Fibroblast of skin of left biceps (primary cell): ENCODE data around the gene NBL1.
A peak's percentile ranks its signal among the peaks of the same experiment; 100 is the strongest.

Experiments used
- DNase-seq, 2 experiments: peaks; one replicate each; pipeline ENCODE4 v3.0.0-alpha.2; 2013; ENCODE audit warnings: low read depth in 2 of 2

NBL1 gene

DNA sequence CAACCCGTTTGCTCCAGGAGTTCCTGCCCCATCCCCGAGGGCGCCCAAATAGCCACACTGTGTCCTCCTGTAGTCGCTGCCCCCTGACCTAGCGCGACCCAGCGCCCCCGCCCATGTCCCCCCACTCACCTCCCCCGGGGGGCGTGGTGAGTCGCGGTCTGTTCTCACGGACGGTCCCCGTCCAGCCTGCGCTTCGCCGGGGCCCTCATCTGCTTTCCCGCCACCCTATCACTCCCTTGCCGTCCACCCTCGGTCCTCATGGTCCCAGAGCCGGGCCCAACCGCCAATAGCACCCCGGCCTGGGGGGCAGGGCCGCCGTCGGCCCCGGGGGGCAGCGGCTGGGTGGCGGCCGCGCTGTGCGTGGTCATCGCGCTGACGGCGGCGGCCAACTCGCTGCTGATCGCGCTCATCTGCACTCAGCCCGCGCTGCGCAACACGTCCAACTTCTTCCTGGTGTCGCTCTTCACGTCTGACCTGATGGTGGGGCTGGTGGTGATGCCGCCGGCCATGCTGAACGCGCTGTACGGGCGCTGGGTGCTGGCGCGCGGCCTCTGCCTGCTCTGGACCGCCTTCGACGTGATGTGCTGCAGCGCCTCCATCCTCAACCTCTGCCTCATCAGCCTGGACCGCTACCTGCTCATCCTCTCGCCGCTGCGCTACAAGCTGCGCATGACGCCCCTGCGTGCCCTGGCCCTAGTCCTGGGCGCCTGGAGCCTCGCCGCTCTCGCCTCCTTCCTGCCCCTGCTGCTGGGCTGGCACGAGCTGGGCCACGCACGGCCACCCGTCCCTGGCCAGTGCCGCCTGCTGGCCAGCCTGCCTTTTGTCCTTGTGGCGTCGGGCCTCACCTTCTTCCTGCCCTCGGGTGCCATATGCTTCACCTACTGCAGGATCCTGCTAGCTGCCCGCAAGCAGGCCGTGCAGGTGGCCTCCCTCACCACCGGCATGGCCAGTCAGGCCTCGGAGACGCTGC, 21.7 kb downstream of the NBL1 start:
- DNase-seq, result no peak

DNA sequence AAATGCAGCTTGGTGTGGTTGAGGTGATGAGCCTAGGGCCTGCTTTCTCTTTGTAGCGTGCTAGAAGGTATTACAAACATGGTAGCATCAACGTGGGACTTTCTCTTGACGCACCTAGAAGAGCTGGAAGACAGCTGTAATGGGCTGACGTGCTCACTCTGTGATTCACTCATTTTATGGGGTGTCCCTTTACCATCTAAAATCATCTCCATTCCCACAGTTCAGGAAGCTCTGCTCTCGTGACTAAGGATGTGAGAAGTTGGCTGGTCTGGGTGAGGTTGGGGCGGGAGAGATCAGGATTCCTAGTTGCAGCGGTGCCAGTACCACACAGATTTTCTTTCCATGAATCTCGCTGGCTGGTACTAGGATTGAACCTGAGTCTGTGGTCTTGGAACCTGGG, 24.8 kb downstream of the NBL1 start:
- DNase-seq, result no peak

DNA sequence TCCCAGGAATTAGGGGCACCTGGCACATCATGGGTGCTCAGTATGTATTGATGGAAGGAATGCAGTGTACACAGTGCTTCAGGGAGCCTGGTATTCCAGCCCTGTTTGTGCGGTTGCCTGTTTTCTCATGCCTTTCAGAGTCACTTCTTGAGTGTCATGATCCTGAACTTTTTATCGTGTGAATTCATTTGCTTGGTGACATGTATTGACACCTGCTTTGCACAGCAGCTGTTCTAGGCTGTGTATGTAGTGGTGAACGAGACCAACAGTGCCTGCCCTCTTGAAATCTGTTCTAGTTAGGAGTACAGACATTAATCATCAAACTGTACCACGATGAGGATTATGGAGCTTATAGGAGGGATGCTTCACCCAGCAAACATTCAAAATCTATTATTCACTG, 26.7 kb downstream of the NBL1 start:
- no peak for DNase-seq

DNA sequence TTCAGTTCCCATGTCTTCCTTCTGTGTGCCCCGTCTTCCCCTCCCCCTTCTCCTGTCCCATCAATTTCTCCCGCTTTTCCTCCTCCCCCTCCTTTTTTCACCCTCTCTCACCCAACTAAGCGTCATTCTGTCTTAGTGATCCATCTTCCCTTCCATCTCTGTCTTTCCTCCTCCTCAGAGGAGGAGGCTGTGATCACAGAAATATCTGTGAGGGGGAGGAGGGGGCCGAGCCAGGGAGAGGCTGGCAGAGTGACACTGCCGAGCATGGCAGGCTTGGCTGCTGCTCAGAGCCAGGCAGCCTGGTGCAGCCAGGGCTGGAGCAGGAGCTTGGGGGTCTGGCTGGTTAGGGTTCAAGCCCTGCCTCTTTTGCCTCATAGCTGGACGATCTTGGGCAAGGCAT, 28.1 kb downstream of the NBL1 start:
- DNase-seq, result no peak

DNA sequence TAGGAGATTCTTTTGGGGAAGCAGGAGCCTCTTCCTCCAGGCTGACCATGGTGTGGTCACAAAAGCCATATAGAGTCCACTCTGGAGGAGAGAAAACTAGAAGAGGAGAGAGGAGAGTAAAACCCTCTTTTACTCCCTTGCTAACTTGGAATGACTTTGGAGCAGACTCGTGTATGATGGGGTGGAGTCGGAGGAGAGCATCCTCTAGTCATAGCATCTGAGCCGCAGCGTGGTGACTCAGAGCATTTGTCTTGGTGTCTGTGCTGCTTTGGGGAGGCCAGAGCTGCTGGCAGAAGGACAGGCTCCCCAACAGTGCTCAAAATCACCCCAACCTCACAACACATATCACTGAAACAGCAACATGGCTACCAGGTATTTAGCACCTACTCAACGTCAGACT, 31.7 kb downstream of the NBL1 start:
- no peak for DNase-seq

DNA sequence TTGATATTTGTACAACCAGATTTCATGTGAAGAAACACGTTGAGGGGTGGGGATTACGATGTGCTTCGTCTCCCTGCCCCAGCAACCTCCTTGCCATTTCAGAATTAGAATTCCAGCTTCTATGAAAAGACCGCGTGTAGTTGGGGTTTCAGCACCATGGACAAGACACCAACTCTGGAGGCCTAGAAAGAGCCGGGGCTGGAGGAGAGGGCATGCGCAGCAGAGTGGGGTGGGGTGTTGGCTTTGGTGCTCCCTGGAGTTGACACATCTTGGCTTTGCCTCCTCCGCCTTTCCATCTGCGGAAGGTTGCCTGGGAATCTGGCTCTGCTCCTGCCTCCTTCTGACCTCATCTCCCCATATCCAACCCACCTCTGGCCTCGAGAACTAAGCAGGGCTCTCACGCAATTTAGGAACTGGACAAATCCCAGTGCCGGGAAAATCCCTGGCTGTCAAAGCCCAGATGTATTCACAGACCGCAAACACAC, 32.4 kb downstream of the NBL1 start:
- peak; percentile 20 to 30 for DNase-seq

DNA sequence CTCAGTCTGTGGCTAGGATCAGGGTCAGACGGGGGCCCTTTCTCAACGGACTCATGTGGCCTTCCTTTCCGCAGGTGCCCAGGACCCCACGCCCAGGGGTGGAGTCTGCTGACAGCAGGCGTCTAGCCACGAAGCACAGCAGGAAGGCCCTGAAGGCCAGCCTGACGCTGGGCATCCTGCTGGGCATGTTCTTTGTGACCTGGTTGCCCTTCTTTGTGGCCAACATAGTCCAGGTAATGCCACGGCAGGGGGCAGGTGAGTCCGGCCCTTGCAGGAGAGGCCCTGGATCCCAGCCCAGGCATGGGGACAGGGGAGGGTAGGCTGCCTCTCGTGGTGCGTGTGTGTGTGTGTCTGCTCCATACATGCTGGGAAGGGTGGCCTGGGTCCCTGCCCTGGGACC, 34.4 kb downstream of the NBL1 start:
- no peak for DNase-seq

DNA sequence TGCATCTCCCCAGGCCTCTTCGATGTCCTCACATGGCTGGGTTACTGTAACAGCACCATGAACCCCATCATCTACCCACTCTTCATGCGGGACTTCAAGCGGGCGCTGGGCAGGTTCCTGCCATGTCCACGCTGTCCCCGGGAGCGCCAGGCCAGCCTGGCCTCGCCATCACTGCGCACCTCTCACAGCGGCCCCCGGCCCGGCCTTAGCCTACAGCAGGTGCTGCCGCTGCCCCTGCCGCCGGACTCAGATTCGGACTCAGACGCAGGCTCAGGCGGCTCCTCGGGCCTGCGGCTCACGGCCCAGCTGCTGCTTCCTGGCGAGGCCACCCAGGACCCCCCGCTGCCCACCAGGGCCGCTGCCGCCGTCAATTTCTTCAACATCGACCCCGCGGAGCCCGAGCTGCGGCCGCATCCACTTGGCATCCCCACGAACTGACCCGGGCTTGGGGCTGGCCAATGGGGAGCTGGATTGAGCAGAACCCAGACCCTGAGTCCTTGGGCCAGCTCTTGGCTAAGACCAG, 34.9 kb downstream of the NBL1 start:
- DNase-seq, result no peak

DNA sequence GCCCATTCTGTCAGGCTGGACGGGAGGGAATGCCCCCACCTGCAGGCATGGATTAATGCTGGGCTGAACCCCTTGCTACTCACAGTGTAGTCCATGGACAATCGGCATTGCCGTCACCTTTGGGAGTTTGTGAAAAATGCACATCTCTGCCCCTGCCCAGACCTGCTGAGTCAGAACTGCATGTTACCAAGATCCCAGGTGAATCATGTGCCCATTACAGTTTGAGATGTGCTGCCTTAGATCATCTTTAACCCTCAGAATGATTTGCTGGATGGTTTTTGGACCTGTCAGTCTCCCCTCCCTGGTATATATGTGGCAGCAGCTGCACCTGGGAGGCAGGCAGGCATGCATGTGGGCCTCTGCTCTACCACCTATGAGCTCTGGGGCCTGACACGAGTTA, 35.6 kb downstream of the NBL1 start:
- no peak for DNase-seq

DNA sequence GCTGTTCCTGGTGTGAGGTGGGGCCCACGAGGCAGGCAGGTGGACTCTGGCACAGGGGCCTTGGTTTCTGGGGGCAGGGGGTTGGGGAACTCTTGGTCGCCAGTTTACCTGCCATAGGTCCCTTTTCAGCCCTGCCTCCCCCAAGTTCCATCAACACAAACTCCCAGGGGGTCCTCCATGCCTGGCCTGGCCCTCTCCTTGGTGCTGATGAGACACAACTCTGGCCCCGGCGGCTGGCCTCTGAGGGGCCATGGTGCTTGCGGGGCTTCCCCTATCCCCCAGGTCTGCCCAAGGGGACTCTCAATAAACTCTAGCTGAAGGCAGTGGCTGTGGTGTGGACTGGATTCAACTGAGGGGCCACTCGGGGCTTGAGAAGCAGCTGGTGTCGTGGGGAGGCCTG, 36.5 kb downstream of the NBL1 start:
- DNase-seq, result no peak

DNA sequence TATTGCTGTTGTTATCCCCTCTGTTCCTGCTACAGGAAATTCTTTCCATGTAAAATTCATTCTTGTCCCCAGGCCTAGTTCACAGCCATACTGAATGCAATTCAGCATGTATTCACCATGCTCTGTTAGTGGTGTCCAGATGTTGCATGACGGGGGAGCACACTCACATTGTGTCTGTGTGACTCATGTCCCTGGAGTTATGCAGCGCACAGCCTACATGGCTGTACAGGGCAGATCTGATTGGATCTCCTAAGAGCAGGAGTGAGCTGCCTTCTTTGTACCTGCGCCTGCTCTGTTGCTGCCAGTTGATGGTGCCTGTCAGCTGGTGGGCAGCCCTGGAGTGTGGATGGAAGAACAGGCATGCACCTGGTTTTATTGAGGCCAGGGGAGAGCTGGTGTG, 38.1 kb downstream of the NBL1 start:
- peak; percentile 79 to 80 for DNase-seq

DNA sequence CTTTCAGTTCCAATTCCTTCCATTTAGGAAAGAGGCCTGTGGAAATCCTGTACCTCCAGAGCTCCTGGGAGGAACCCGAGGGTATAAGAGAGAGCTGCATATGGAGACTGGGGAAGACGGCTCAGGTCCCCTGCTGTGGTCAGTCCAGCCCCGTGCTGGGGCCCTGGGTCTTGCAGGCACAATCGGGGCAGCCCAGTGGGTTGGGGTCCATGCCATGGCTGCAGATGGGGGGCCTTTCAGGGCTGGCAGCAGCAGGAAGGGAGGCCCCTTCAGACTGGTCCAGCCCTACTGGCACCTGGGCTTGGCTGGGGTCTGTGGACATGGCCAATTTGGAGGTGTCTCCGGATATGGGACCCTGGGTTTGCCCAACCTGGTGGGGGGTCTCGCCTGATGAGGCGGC, 38.8 kb downstream of the NBL1 start:
- DNase-seq, result no peak

DNA sequence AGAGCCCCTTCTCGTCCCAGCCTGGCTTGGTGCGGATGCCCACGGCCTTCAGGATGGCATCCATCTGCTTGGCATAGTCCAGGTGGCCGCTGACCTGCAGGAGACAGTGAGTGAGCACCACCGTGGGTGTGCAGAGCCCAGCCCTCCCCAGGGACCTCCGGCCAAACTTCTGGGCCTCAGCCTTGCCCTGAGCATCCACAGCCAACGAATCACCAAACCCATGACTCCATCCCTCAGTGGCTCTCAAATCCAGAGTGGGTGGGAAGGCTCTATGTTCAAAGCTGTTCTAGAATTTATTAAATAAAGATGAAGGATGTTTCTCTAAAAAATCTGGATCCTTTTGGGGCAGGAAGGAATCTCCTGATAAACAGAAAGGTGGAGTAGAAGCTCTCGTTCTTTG, 39.2 kb downstream of the NBL1 start:
- no peak for DNase-seq

DNA sequence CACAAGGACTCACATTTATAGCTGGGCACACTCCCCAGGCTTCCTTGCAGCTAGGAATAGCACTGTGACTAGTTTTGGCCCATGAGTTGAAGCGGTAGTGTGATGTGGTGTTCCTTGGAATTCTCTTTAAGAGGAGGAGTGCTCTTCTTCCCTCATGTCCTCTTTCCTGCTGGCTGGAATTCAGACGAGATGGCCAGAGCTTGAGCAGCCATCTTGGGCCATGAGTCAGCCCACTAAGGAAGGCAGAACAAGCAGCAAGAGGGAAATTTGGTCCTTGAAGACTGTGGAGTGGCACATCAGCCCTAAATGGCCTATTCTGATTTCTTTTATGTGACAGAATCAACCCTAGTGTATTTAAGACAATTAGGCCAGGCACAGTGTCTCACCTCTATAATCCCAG, 40.6 kb downstream of the NBL1 start:
- no peak for DNase-seq

DNA sequence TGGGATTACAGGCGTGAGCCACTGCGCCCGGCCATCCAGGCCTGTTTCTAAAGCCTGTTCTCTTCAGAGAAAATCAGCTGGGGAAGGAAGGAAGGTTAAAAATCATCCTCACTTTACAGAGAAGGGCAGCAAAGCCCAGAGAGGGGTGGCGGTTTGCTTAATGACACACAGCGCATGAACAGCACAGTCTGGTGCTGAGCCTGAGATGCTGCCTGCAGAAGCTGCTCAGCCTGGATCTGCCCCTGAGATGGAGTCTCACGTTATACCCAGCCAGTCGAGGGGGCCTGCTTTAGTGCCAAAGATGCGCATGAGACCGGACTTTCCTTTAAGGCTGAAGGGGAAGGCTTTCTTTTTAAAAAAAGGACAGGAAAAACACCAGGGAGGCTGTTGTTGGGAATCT, 41.9 kb downstream of the NBL1 start:
- DNase-seq, result no peak

DNA sequence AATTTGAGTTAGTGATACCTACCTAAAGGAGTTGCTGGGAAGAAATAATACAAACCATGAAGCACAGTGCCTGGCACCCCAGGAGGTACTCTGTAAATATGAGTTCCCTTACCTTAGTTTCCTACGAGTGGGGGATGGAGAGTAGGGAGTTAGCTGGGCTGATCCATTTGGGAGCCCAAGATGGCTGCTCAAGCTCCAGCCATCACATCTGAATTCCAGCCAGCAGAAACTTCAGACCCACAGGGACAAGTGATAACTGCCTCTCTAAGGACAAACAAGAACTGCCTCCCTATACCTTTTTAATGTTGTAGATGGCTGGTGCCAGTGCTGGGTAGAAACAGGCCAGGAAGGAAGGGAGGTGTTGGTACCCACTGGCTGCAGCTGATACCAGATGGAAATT, 43.3 kb downstream of the NBL1 start:
- DNase-seq, result no peak

DNA sequence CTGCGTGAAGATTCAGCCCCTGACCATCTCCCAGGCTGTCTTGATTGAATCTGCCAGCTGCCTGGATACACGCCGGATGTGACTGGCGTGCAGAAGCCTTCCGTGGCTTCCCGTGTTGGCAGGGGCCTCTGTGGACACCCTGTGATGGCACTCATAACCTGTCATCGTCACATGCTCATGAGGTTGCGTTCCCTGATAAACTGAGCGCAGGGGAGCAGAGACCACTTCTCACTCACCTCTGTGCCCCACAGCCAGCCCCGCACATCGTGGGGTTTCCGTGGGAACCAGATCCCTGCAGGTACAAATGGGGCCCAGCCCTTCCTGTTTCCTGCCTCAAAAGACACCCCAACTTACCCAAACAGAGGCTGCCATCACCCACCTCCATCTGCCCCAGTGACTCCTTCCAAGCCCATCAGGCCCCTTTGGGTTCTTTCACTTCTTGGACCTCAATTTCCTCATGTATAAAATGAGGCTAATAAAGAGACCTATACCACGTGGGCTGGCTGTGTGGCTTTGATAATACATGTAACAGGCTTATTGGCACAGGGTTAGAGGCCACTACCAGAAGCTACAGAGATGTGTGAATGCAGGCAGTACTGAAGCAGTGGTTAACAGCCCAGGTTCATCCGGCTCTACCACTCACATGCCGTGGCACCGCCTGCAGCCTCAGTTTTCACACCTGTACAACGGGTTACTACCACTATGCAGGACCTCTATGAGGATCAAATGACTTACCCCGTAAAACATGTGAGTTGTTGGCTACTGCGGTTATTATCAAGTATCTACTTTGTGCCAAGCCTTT, 44.1 kb downstream of the NBL1 start:
- no peak for DNase-seq

DNA sequence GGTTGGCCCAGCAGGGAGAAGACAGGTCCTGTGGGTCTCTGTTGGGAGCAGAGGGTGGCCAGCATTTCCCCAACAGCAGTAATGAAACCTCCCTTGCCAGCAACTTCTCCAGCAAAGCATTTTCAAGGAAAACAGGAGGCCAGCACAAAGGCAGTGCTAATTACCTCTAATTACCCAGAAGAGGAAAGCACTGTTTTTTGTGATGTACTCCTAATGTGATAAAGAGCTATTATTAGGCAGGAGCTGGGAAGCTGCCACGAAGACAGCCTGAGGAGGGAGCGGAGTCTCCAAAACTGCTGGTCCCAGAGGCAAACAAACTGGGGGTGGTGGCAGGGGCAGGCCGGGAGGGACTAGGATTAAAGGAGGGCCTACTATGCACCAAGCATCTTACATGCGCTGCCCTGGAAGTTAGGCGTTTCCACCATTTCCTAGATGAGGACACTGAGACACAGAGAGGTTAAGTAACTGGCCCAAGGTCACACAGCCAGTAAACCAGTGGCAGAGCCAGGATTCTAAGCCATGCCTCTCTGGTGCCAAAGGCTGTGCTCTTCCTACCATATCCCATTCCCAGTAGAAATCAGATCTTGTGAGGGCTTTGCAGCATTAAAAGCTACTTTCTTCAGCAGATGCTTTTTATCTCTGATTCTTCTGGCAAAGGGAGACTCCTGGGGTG, 45.1 kb downstream of the NBL1 start:
- DNase-seq, result no peak

DNA sequence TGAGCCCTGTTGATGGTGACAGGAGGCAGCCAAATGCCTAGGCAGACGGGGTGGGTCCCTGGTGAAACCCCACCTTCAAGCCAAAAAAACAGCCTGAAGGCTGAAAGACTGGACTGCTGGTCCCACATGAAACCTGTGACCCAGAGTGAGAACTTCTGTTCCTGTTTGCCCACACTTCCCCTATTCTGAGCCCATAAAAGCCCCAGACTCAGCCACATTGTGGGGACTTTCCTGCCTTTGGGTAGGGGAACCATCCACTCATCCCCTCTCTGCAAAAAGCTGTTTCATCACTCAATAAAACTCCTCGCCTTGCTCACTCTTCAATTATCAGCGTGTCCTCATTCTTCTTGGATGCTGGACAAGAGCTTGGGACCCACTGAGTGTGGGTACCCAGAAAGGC, 45.7 kb downstream of the NBL1 start:
- no peak for DNase-seq

DNA sequence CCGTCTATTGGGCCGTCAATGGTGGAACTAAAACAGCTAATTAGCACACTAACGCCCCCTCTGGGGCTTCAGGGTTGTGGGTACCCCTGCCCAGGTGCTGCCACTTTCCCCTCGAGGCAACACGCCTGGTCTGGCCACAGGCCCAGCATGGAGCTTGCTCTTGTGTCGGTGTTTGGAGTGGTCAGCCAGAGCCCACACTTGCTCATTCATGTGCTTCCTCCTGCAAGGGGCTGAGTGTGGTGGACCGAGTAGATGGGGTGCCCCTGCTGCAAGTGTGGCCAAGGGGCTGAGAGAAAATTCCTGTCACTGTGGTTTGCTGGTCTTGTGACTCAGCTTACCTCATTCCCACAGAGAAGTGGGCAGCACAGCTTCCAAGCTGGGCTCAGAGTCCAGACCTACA, 46.2 kb downstream of the NBL1 start:
- DNase-seq, result no peak

DNA sequence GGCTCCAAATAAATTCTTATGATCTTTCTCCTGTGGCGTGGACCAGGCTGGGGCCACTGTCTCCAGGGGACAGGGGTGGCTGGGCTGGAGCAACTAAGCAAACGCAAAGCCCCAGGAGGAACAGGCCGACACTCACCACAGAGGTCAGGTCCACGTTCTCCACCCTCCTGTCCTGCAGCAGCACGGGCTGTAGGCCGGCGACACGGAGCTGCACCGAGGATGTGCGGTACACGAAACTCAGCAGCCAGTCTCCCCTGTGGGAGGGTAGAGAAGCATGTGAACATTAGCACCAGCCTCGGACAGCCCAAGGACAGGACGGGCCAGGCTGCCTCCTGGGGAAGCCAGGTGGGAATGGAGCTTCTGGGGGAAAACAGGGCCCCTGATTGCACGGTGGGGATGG, 50.2 kb downstream of the NBL1 start:
- DNase-seq, result no peak

DNA sequence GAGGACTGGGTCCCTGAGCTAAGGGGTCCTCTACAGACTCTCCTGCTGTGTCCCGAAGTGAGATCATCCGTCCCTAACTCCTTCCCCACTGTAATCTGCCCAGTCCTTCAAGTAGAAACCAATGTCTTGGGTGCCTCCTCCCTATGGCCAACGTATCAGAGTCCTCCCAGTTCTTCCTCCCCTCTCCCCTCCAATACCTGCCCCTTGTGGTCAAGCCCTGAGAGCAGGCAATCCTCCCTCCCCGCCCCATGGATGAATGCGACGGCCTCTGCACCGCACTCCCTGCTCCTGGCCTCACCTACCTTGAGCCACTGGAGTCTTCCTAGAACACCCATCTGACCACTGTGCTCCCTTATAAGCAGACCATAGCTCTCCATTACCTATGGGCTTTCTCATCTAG, 51.7 kb downstream of the NBL1 start:
- DNase-seq, result no peak
